Stimulated activated CD4-positive, alpha-beta T cell treated with anti-CD3 and anti-CD28 coated beads, Interleukin-1b, Interleukin-23, amount 100 ng/mL, for 4 hours (primary cell): ENCODE results near the gene ZSCAN10.
"Not testable (repeated sequence)": the region's sequence is repeated elsewhere in the genome, so short reads cannot be mapped to it uniquely, and the experiment has no call there.

Experiments
- DNase-seq, 2 donors: peaks; one replicate each; pipeline ENCODE4 v3.0.0-alpha.2; 2020; ENCODE audit warnings: low read depth in 2 of 2

The ZSCAN10 gene

GRCh38 chr16:3063625-3064386, 35.3 kb downstream of the ZSCAN10 start:
- no peak for DNase-seq

GRCh38 chr16:3062553-3062952, 36.5 kb downstream of the ZSCAN10 start:
- DNase-seq: no peak

GRCh38 chr16:3060339-3061127, 38.6 kb downstream of the ZSCAN10 start:
- no peak for DNase-seq

GRCh38 chr16:3059723-3060242, 39.3 kb downstream of the ZSCAN10 start:
- DNase-seq: no peak

GRCh38 chr16:3059041-3059722, 39.9 kb downstream of the ZSCAN10 start:
- peak; percentile 84 to 86 for DNase-seq

- peak in 1 of 2 donors; percentile 51 for DNase-seq
Observed at GRCh38 chr16:3058139-3059030, 40.7 kb downstream of the ZSCAN10 start.

GRCh38 chr16:3057181-3058138, 41.6 kb downstream of the ZSCAN10 start:
- no peak for DNase-seq

- DNase-seq: no peak
Observed at GRCh38 chr16:3056336-3057180, 42.5 kb downstream of the ZSCAN10 start.

GRCh38 chr16:3055734-3056115, 43.4 kb downstream of the ZSCAN10 start:
- DNase-seq: not testable (repeated sequence)

GRCh38 chr16:3054965-3055733, 43.9 kb downstream of the ZSCAN10 start:
- DNase-seq: no peak

- not testable (repeated sequence) for DNase-seq
Observed at GRCh38 chr16:3053330-3053710, 45.8 kb downstream of the ZSCAN10 start.

GRCh38 chr16:3052571-3053329, 46.3 kb downstream of the ZSCAN10 start:
- not testable (repeated sequence) for DNase-seq

GRCh38 chr16:3051494-3051893, 47.6 kb downstream of the ZSCAN10 start:
- no peak for DNase-seq

GRCh38 chr16:3051009-3051408, 48.1 kb downstream of the ZSCAN10 start:
- DNase-seq: no peak

GRCh38 chr16:3050487-3050886, 48.6 kb downstream of the ZSCAN10 start:
- DNase-seq: no peak

GRCh38 chr16:3049921-3050481, 49.1 kb downstream of the ZSCAN10 start:
- DNase-seq: no peak

GRCh38 chr16:3047387-3047720, 51.7 kb downstream of the ZSCAN10 start:
- no peak for DNase-seq
